MM.1S (cell line): ENCODE results near the gene GTPBP6.
"Not testable (repeated sequence)": the region's sequence is repeated elsewhere in the genome, so short reads cannot be mapped to it uniquely, and the experiment has no call there.

Experiments used
- EZH2 ChIP-seq: fragments of 300-600 bp; sonication (generic); optimal IDR thresholded peaks from 2 replicates; pipeline ENCODE3; 2017; ENCODE audit warnings: low read depth, mild to moderate bottlenecking, antibody characterized with exemption, low read length, mixed read lengths
- EZH2phosphoT487 ChIP-seq: fragments of 300-600 bp; sonication (generic); IDR thresholded peaks from 2 replicates; pipeline ENCODE4 v1.6.1; 2018; ENCODE audit warnings: antibody characterized with exemption, low read length
- TF ChIP-seq, protein P1 (sequence below): fragments of 300-600 bp; sonication (generic); IDR thresholded peaks from 2 replicates; pipeline ENCODE4 v1.5.1; 2016; ENCODE audit warnings: antibody characterized with exemption, low read length, mixed read lengths

DNA sequence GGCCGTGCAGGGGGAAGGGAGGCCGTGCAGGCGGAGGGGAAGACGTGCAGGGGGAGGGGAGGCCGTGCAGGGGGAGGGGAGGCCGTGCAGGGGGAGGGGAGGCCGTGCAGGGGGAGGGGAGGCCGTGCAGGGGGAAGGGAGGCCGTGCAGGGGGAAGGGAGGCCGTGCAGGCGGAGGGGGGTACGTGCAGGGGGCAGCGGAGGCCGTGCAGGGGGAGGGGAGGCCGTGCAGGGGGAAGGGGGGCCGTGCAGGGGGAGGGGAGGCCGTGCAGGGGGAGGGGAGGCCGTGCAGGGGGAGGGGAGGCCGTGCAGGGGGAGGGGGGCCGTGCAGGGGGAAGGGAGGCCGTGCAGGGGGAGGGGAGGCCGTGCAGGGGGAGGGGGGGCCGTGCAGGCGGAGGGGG, 37.9 kb downstream of the GTPBP6 start:
- TF ChIP-seq EZH2phosphoT487, EZH2: not testable (repeated sequence)
- TF ChIP-seq, protein P1, sequence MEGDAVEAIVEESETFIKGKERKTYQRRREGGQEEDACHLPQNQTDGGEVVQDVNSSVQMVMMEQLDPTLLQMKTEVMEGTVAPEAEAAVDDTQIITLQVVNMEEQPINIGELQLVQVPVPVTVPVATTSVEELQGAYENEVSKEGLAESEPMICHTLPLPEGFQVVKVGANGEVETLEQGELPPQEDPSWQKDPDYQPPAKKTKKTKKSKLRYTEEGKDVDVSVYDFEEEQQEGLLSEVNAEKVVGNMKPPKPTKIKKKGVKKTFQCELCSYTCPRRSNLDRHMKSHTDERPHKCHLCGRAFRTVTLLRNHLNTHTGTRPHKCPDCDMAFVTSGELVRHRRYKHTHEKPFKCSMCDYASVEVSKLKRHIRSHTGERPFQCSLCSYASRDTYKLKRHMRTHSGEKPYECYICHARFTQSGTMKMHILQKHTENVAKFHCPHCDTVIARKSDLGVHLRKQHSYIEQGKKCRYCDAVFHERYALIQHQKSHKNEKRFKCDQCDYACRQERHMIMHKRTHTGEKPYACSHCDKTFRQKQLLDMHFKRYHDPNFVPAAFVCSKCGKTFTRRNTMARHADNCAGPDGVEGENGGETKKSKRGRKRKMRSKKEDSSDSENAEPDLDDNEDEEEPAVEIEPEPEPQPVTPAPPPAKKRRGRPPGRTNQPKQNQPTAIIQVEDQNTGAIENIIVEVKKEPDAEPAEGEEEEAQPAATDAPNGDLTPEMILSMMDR = not testable (repeated sequence)
